Measurements from ENCODE around the gene RTP3.
"Not testable (repeated sequence)": the region's sequence is repeated elsewhere in the genome, so short reads cannot be mapped to it uniquely, and the experiment has no call there.

Gene RTP3

DNA sequence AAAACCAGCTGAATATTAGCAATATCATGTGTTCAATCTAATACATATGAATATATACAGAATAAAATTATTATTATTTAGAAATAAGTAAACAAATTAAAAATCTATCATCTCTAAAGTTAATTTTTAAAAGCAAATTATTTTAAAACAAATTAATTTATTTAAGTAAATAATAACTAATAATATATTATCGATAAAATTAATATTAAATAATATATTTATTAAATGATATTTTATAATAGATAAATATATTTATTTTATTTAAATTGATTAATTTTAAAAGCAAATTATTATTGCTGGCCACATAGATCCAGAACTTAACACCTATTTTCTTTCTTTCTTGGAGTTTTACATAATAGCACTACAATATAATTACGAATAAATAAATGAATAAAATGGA, 22.2 kb downstream of the RTP3 start:
- no peak for DNase-seq

DNA sequence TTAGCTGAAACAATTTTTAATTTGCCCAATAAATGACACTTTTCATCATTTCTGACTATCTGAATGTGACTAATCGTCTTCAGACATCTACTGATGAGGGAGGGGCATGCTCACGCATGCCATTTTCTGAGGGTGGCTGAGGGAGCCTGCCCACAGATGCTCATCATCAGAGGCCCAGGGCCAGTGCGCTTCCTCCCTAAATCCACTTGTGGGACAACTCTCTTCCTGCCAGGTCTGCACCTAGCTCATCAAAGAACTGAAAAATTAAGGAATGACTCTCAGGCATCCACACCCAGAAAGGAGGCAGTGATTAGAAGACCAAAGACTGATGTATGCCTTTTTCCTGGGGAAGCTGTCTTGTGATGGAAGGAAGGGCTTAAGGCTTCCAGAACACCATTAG, 22.8 kb downstream of the RTP3 start:
- no peak for DNase-seq

GRCh38 chr3:46521096-46521495, 23.3 kb downstream of the RTP3 start:
- DNase-seq, result no peak

- DNase-seq, result not testable (repeated sequence)
These were observed 24.4 kb downstream of the RTP3 start for GRCh38 chr3:46522201-46522600.

GRCh38 chr3:46523556-46523955, 25.8 kb downstream of the RTP3 start:
- no peak for DNase-seq

- no peak for DNase-seq
These were observed 26.2 kb downstream of the RTP3 start for GRCh38 chr3:46524008-46524407.

GRCh38 chr3:46524832-46525231, 27.1 kb downstream of the RTP3 start:
- no peak for DNase-seq

GRCh38 chr3:46527239-46527638, 29.5 kb downstream of the RTP3 start:
- no peak for DNase-seq

GRCh38 chr3:46533091-46533490, 35.3 kb downstream of the RTP3 start:
- no peak for DNase-seq

DNA sequence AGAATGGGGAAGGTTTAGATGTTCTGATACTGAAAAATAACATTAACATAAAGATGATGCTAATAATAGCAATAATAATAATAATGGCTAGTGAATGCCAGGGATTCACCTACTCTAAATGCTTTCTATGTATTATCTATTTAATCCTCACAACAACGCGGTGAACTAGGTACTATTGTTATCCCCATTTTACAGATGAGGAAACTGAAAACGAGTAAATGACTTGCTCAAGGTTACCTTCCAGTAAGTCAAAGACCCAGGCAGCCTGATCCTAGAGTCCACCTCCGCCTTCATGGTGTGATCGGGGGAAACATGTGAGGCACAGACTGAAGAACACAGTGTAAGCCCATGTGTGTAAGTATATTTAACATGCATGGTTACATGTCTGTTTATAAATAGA, 38.0 kb downstream of the RTP3 start:
- no peak for DNase-seq

DNA sequence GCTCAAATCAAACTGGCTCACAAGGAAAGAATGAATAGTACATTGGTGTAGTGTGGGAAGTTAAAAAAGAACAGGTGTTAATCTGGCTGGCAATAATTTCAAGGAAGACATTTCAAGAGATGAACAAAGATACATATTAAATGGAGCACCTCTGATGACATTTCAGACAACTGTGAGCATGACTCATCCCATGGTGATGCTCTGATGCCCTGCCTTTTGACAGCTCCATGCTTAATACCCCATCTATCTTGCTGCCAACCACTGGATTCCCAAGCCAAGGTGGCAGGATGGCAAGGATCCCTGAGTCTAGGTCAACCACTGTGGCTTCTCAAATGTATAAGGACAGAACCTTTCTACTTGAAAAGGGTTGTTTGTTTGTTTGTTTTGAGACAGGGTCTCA, 39.0 kb downstream of the RTP3 start:
- no peak for DNase-seq

DNA sequence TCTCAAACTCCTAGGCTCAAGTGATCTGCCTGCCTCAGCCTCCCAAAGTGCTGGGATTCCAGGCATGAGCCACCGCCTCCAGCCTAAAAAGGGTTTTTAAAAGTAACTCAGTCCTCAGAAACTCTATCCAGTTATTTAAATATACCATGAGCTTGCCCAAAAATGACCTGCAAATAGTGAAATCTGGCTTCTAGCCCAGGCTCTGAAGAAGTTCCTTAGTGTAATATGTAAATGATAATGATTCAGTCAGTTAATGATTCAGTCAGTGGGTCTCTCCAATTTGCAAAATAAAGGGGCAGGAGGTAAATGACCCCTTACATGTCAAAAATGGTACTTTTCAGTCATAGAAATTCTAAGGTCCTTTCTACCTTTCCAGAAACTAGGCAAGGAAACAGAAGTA, 39.5 kb downstream of the RTP3 start:
- DNase-seq, result no peak

DNA sequence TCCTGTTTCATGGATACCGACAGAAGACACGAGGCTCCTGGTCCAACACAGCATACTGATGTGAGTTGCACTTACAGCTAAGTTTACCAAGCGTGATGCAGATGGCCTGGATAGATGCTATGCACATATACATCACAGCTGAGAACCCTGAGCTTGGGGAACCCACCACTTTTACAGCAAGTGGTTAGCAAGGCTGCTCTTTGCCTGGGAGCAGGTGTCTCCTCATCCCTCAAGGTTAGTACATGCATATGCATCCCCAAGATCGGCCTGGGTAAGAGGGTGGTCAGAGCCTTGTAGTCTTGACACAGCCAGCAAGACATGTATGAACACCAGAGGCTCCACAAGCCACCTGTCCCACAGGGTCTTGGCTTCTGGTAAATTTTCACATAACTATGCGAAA, 40.0 kb downstream of the RTP3 start:
- DNase-seq, result no peak

DNA sequence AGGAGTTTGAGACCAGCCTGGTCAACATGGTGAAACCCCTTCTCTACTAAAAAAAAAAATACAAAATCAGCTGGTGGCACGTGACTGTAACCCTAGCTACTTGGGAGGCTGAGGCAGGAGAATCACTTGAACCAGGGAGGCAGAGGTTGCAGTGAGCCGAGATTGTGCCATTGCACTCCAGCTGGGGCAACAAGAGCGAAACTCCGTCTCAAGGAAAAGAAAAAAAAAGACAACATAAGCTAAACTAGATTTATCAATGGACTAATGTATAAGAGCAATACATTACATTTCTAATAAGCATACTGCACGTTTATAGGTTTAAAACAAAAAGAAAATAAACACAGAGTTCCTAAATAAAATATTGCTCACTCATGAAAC, 40.6 kb downstream of the RTP3 start:
- not testable (repeated sequence) for DNase-seq

GRCh38 chr3:46538803-46539442, 41.1 kb downstream of the RTP3 start:
- no peak for DNase-seq

- no peak for DNase-seq
These were observed 41.7 kb downstream of the RTP3 start for GRCh38 chr3:46539443-46540005.

GRCh38 chr3:46540550-46540949, 42.8 kb downstream of the RTP3 start:
- no peak for DNase-seq

DNA sequence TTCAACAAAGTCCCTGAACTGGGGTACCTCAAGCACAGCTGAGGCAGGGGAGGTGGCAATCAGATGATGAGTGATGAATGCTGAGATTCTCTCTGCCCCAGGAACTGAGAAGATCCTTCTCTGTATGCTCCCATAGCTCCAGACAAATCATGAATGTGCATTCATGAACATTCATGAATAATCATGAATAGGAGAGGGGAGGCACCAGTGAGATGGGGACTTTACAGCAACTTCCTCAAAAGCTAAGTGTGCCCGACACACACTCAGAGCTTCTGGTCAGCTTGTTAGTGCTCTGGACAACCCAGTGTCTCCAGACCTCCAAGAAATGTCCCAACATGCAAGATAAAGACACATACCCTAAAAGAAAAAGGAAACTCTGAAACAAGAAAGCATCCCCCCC, 44.1 kb downstream of the RTP3 start:
- DNase-seq, result no peak

GRCh38 chr3:46542344-46542743, 44.6 kb downstream of the RTP3 start:
- no peak for DNase-seq

GRCh38 chr3:46542801-46543201, 45.0 kb downstream of the RTP3 start:
- no peak for DNase-seq

DNA sequence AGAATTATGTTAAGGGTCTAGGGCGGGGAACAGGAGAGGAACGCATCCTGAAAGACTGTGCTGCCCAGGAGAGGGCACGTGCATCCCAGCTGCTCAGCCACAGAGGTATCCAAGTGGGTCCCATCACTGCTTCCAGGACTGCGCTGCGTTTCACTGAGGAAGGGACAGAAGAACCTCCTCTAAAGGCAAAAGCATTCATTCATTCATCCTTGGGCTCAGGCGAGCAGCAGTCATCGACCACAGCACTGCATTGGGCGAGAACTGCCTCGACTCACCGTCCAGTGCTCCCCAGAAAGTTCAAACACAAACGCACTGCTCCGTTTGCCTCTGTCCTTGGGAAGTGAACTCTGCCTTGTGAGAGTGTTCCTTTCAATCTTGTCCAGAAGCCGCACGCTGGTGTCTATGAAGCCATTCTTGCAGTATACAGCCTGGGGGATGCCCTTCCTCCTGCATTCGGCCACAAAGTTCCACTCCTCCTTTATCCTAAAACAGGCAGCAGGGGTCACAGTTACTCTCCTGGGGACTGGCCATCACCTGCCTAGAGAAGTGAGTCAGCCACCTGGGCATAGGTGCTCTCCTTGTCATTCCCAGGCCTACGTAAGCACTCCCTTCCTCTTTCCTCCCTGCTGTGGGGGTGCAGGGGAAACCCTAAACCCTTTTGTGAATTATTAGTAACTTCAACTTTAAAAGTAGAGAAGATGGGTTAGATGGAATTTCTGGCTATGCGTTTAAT, 47.2 kb downstream of the RTP3 start:
- no peak for DNase-seq

GRCh38 chr3:46545818-46546630, 48.2 kb downstream of the RTP3 start:
- DNase-seq, result no peak

DNA sequence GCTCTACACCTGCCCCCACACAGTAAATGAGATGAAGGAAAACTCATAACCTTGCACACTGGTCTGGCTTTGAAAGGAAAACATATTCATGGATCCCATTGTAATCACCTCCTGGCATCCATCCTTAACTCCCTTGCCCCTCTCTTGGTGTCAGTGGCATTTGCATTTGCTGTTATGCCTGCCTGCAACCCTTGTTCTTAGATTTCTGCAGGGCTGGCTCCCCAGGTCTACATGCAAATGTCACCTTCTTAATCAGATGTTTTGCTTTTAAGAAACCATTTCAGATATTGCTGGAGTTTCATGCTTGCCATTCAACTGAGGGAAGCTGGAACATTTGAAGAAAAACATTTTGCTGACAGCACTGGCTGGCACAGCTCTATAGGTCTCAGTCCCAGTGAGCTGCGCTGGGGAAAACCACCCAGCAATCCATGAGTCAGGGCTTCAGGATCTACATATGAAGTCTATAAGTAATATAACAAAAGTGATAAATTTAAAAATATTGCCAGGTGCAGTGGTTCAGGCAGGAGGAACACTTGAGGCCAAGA, 49.2 kb downstream of the RTP3 start:
- DNase-seq, result no peak
